Measurements from ENCODE around the gene NFATC4.

NFATC4 gene

DNA sequence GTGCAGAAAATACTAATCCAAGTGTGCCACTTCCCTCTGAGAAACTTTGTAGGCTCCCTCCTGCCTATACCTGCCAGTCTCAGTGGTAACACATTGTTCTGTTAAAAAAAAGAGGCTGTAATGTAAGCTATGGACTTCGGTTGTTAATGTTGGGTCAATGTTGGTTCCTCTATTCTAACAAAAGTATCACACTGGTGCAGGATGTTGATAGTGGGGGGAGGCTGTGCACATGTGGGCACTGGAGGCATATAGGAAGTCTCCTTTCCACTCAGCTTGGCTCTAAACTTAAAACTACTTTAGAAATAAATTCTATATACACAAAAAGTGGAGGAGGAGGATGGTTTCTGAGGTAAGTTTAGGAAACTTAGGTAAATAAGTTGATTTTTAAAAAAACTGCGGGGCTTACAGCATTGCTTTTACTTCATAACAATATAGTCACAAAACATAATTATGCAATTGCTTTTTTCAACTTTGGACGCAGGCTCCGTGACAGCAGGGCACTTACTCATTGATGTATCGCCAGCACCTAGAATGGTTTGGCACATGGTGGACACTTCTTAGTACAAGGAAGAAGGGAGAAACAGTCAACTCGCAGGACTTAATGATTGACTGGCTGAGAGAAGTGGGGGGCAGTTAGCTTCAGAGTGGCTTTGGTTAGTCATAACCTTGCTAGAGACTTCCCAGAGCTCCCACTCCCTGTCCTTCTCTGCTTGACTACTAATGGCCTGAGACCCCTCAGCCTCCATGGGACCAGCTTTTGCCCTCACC is 22.9 kb downstream of the NFATC4 start:
- in situ Hi-C loops (cut with HindIII; ENCODE audit: low sequenced_read_pairs): no loop called here
- no peak for TF ChIP-seq CTCF (IDR thresholded peaks at IDR 0.05; ENCODE audit: low read depth, low read length, missing control alignments)
- DNase-seq (ENCODE audit: low read depth): no peak
- no peak overlapping the region for H3K4me3 ChIP-seq (ENCODE audit: low read depth, low read length)

- no peak for DNase-seq (ENCODE audit: low read depth)
- in situ Hi-C loops (cut with HindIII; ENCODE audit: low sequenced_read_pairs): no loop called here
- no peak overlapping the region for H3K4me3 ChIP-seq (ENCODE audit: low read depth, low read length)
- TF ChIP-seq CTCF (IDR thresholded peaks at IDR 0.05; ENCODE audit: low read depth, low read length, missing control alignments): no peak
Observed at GRCh38 chr14:24392325-24393091, 24.5 kb downstream of the NFATC4 start.

DNA sequence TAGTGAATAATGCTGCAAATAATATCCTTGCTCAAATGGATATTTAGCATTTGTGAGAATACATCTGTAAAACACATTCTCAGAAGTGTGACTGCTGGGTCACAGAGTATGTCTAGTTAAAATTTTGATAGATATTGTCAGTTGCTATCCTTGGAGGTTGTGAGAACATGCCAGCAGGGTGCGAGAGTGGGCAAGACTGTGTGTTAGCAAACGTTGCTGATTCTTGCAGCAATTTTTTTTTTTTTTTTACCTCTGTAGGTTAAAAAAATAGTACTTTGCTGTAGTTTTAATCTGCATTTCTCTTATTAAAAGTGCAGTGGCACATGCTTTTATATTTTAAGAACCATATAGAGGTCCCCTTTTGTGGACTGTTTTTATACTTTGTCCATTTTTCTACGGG is 26.3 kb downstream of the NFATC4 start:
- DNase-seq (ENCODE audit: low read depth): no peak
- in situ Hi-C loops (cut with HindIII; ENCODE audit: low sequenced_read_pairs): no loop called here
- no peak for TF ChIP-seq CTCF (IDR thresholded peaks at IDR 0.05; ENCODE audit: low read depth, low read length, missing control alignments)
- H3K4me3 ChIP-seq (ENCODE audit: low read depth, low read length): no peak overlapping the region

DNA sequence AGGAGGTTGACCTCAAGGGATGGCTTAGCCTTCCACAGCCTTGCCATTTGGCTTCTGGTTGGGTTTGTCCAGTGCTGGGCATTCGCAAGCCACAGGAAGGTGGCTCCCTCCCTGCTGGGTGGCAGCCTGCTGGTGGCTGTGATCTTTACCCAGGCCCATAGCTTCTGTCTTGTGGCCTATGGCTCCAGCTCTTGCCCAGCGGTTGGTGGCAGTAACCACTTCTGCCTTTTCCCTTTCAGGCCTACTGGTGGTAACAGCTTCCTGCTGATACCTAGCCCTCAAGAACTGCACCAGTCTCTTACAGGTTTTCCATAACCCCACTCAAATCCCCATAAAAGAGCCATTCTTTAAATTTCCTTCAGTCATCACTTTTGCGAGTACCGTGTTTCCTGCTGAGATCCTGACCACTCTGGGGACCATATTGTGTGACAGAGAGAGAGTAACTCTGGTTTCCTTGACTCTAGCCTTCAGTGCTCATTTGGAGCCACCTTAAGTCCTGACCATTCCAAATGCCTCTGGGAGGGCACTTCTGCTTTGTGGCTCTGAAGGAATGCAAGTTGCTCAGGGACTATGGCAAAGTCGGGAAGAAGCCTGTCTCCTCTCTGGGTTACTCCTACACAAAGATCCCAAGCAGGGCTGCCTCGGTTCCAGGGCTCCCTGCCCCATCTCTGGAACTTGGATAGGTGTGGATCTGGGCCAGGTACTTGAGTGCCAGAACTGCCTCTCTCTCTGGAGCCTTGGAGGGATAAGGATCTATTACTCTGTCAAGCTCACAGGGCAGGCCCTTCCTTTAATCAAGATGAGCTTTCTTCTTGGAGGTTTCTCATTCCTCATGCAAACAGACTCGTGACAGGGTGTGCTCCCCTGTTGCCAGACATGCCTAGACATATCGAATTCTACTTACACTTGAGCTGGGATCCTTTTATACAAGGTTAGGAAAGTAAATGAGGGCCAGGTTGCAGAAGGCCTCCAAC is 27.9 kb downstream of the NFATC4 start:
- DNase-seq (ENCODE audit: low read depth): no peak
- no peak overlapping the region for H3K4me3 ChIP-seq (ENCODE audit: low read depth, low read length)
- no peak for TF ChIP-seq CTCF (IDR thresholded peaks at IDR 0.05; ENCODE audit: low read depth, low read length, missing control alignments)
- in situ Hi-C loops (cut with HindIII; ENCODE audit: low sequenced_read_pairs): no loop called here

GRCh38 chr14:24397639-24398292 is 29.8 kb downstream of the NFATC4 start:
- H3K4me3 ChIP-seq (ENCODE audit: low read depth, low read length): no peak overlapping the region
- in situ Hi-C loops (cut with HindIII; ENCODE audit: low sequenced_read_pairs): no loop called here
- no peak for TF ChIP-seq CTCF (IDR thresholded peaks at IDR 0.05; ENCODE audit: low read depth, low read length, missing control alignments)

GRCh38 chr14:24398293-24398652 is 30.3 kb downstream of the NFATC4 start:
- peak overlapping the region; percentile 57 for H3K4me3 ChIP-seq (ENCODE audit: low read depth, low read length)
- TF ChIP-seq CTCF (IDR thresholded peaks at IDR 0.05; ENCODE audit: low read depth, low read length, missing control alignments): no peak
- no peak for DNase-seq (ENCODE audit: low read depth)
- in situ Hi-C loops (cut with HindIII; ENCODE audit: low sequenced_read_pairs): no loop called here

More at GRCh38 chr14:24397639-24398292, 29.8 kb downstream of the NFATC4 start:
- no peak for DNase-seq (ENCODE audit: low read depth)
